Measurements from ENCODE around the gene PPM1H.
A peak's percentile ranks its signal among the peaks of the same experiment; 100 is the strongest.

PPM1H gene

DNA sequence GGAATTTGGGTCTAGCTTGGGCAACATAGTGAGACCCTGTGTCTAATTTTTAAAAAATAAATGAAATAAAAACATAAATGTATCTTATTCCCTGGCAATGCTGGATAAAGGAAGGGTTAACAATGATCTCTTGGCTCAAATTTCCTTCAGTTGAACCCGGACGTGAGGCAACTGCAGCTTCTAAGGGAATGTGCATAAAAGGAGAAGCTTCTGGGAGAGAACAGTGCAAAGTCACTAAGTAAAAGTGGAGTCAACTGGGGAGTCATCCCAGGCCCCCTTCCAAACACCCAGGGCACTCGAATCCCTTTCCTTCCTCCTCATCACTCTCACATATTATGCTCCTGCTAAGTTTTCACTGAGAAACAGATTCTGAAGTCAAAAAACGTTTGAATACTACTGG lies 147.3 kb downstream of the PPM1H start:
- TF ChIP-seq YY1 (IDR thresholded peaks at IDR 0.05; ENCODE audit: low read depth): no peak
- TF ChIP-seq, protein P1, sequence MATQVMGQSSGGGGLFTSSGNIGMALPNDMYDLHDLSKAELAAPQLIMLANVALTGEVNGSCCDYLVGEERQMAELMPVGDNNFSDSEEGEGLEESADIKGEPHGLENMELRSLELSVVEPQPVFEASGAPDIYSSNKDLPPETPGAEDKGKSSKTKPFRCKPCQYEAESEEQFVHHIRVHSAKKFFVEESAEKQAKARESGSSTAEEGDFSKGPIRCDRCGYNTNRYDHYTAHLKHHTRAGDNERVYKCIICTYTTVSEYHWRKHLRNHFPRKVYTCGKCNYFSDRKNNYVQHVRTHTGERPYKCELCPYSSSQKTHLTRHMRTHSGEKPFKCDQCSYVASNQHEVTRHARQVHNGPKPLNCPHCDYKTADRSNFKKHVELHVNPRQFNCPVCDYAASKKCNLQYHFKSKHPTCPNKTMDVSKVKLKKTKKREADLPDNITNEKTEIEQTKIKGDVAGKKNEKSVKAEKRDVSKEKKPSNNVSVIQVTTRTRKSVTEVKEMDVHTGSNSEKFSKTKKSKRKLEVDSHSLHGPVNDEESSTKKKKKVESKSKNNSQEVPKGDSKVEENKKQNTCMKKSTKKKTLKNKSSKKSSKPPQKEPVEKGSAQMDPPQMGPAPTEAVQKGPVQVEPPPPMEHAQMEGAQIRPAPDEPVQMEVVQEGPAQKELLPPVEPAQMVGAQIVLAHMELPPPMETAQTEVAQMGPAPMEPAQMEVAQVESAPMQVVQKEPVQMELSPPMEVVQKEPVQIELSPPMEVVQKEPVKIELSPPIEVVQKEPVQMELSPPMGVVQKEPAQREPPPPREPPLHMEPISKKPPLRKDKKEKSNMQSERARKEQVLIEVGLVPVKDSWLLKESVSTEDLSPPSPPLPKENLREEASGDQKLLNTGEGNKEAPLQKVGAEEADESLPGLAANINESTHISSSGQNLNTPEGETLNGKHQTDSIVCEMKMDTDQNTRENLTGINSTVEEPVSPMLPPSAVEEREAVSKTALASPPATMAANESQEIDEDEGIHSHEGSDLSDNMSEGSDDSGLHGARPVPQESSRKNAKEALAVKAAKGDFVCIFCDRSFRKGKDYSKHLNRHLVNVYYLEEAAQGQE (IDR thresholded peaks at IDR 0.05; ENCODE audit: low read depth): no peak
- TF ChIP-seq FOXM1 (IDR thresholded peaks at IDR 0.05; ENCODE audit: borderline replicate concordance, low read depth): no peak
- no peak for TF ChIP-seq RAD21 (IDR thresholded peaks at IDR 0.05; ENCODE audit: low read depth)
- TF ChIP-seq EP300 (IDR thresholded peaks at IDR 0.05; ENCODE audit: borderline replicate concordance): no peak
- no peak for TF ChIP-seq NFIC (IDR thresholded peaks at IDR 0.05)
- no peak for TF ChIP-seq ZBTB7A (IDR thresholded peaks at IDR 0.05; ENCODE audit: low read depth)
- TF ChIP-seq, protein P2, sequence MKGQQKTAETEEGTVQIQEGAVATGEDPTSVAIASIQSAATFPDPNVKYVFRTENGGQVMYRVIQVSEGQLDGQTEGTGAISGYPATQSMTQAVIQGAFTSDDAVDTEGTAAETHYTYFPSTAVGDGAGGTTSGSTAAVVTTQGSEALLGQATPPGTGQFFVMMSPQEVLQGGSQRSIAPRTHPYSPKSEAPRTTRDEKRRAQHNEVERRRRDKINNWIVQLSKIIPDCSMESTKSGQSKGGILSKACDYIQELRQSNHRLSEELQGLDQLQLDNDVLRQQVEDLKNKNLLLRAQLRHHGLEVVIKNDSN (IDR thresholded peaks at IDR 0.05): no peak
- no peak for TF ChIP-seq TAF1 (IDR thresholded peaks at IDR 0.05; ENCODE audit: low read depth)

- TF ChIP-seq, protein P1 (IDR thresholded peaks at IDR 0.05; ENCODE audit: low read depth): no peak
- TF ChIP-seq, protein P2 (IDR thresholded peaks at IDR 0.05): peak; percentile 42; the same call in 1 of the 2 replicates
Observed at GRCh38 chr12:62787023-62787422, 147.9 kb downstream of the PPM1H start.

DNA sequence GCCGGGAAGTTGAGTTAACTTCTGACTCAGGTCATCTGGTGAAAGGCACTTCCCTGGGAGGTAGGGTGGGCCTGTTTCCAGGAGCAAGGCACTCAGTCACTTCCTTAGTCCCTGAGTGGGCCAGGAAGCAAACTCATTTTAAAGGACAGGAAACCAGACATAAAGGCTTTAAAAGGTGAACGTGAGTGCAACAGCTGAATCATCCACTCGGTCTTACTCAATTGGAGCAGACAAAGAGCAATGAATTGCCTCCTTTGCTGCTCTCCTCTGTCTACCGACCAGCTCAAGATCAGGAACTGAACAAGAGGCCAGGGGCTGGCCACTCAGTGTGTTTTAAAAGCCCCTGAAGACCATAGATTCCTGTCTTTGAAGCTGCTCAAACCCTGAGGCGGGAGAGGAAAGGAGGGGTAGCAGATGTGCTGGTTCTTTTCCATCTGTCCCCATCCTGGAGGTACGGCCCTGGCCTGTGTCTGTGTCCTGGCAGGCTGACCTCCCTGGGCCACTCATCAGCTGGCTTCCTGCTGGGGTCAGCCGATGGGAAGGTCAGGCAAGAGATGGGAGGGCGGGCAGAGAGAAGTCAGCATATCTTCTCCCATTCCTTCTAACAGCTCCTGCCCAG lies 148.9 kb downstream of the PPM1H start:
- TF ChIP-seq EP300 (IDR thresholded peaks at IDR 0.05; ENCODE audit: borderline replicate concordance) (peak; percentile 55; the same call in 1 of the 2 replicates), EGR1 (IDR thresholded peaks at IDR 0.05) (no peak), TCF12 (IDR thresholded peaks at IDR 0.05; ENCODE audit: low read depth) (peak; percentile 28)

GRCh38 chr12:62784576-62784975 lies 150.4 kb downstream of the PPM1H start:
- TF ChIP-seq, protein P1 (IDR thresholded peaks at IDR 0.05; ENCODE audit: low read depth): no peak
- TF ChIP-seq YY1 (IDR thresholded peaks at IDR 0.05; ENCODE audit: low read depth) (no peak), TAF1 (IDR thresholded peaks at IDR 0.05; ENCODE audit: low read depth) (no peak), CREB1 (IDR thresholded peaks at IDR 0.05; ENCODE audit: low read depth) (no peak), NFIC (IDR thresholded peaks at IDR 0.05) (no peak), EGR1 (IDR thresholded peaks at IDR 0.05) (no peak), EP300 (IDR thresholded peaks at IDR 0.05; ENCODE audit: borderline replicate concordance) (no peak), TEAD4 (IDR thresholded peaks at IDR 0.05) (no peak), ZBTB7A (IDR thresholded peaks at IDR 0.05; ENCODE audit: low read depth) (no peak), FOXM1 (IDR thresholded peaks at IDR 0.05; ENCODE audit: borderline replicate concordance, low read depth) (no peak), TCF12 (IDR thresholded peaks at IDR 0.05; ENCODE audit: low read depth) (no peak), CEBPB (IDR thresholded peaks at IDR 0.05) (no peak), RAD21 (IDR thresholded peaks at IDR 0.05; ENCODE audit: low read depth) (no peak)
- TF ChIP-seq, protein P3, sequence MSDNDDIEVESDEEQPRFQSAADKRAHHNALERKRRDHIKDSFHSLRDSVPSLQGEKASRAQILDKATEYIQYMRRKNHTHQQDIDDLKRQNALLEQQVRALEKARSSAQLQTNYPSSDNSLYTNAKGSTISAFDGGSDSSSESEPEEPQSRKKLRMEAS (IDR thresholded peaks at IDR 0.05): no peak
- TF ChIP-seq, protein P2 (IDR thresholded peaks at IDR 0.05): no peak

DNA sequence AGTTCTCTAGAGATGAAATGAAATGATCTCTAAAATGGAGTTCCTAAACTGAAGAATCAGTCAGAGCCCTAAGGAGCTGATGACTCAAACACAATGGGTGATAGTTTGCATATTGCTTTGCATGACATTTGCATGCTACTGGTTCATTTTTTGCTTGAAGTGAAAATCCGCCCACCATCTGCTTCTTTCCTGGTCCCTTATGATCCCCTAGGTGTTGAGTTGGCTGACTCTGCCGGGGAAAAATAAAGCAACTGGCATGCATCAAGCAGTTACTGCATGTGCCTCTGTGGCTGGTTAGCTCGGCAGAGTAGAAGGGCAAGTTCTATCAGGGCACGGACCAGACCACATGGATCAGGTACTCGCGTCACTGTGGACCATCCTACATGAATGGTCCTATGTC lies 151.1 kb downstream of the PPM1H start:
- TF ChIP-seq CEBPB (IDR thresholded peaks at IDR 0.05) (no peak), TAF1 (IDR thresholded peaks at IDR 0.05; ENCODE audit: low read depth) (no peak), NFIC (IDR thresholded peaks at IDR 0.05) (no peak), CREB1 (IDR thresholded peaks at IDR 0.05; ENCODE audit: low read depth) (no peak), EP300 (IDR thresholded peaks at IDR 0.05; ENCODE audit: borderline replicate concordance) (no peak), ZBTB7A (IDR thresholded peaks at IDR 0.05; ENCODE audit: low read depth) (no peak), EGR1 (IDR thresholded peaks at IDR 0.05) (no peak), TEAD4 (IDR thresholded peaks at IDR 0.05) (no peak), YY1 (IDR thresholded peaks at IDR 0.05; ENCODE audit: low read depth) (no peak), FOXM1 (IDR thresholded peaks at IDR 0.05; ENCODE audit: borderline replicate concordance, low read depth) (no peak), TCF12 (IDR thresholded peaks at IDR 0.05; ENCODE audit: low read depth) (no peak), RAD21 (IDR thresholded peaks at IDR 0.05; ENCODE audit: low read depth) (no peak)
- TF ChIP-seq, protein P3 (IDR thresholded peaks at IDR 0.05): no peak
- TF ChIP-seq, protein P2 (IDR thresholded peaks at IDR 0.05): no peak

All from Ishikawa (cell line).